HG02852 (cell line): ENCODE data around the gene TLX1.

Experiments used
- ATAC-seq: cut with Tn5 transposase; IDR thresholded peaks from one replicate; pipeline ENCODE4 v1.9.1; 2021; ENCODE audit warnings: mild to moderate bottlenecking, moderate library complexity; ENCODE audit not compliant: unreplicated experiment

The TLX1 gene

DNA sequence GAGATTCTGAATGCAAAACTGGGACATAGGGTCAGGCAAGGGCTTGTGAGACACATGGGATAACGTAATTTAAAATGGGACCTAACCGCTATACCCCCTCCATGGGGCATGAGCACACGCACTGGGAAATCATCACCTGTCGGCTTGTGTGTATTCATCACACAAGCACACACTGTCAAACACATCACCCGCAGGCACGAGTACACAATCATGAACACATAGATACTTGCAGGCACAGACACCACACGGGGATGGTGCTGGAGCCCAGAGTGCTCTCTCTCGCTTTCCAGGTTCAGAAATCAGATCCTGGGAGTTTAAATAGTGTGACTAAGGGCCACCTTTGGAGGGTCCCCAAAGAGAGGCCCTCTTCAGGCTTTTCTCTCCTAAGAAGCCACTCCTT, 19.6 kb upstream of the TLX1 start:
- ATAC-seq, result no peak

DNA sequence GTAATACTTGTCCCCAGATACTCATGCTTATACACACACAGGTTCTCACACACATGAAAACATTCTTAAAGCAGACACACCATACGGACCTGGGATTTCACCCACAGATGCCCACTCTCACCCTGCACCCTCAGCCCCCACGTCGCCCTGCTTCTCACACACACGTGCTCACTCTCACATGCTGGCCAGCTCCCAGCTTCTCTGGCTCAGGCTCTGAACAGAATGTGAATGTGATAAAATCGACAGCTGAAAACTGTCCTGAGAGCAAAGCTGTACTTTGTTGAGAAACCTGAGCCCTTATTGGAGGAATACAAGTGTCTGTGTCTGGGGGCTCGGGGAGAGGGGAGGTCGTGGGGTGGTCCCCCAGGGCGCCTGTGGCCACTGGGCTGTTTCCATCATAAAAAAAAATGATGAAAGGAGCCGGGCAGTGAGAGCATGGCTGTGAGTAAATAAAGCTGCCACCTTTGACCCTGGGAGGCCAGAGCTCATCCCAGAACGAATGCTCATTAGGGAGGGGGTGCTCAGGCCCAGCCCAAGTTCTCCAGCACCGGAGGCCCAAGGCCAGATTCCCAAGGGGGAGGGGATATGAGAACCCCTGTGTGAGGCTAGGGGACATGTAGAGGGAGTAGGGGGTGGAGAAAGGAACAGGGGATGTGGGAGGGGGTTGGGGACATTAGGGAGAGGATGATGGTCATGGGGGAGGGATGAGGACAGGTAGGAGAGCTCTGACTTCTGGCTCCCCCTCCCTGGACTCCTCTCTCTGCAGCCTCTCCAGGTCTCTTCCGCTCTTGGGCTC, 18.1 kb upstream of the TLX1 start:
- ATAC-seq, result no peak

- ATAC-seq, result no peak
Observed at GRCh38 chr10:101113890-101114403, 17.2 kb upstream of the TLX1 start.

- ATAC-seq, result no peak
Observed at GRCh38 chr10:101114646-101115045, 16.5 kb upstream of the TLX1 start.

DNA sequence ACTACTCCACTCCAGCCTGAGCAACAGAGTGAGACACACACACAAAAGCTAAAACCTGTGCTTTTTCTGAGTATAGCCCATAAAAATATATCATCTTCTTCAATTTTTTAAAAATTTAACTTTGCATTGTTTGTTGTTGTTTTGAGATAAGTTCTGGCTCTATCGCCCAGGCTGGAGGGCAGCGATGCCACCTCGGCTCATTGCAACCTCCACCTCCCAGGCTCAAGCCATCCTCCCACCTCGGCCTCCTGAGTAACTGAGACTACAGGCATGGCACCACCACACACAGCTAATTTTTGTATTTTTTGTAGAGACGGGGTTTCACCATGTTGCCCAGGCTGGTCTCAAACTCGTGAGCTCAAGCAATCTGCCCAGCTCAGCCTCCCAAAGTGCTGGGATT, 14.3 kb upstream of the TLX1 start:
- no peak for ATAC-seq

- ATAC-seq, result no peak
Observed at GRCh38 chr10:101118031-101118430, 13.1 kb upstream of the TLX1 start.

- ATAC-seq, result no peak
Observed at GRCh38 chr10:101120520-101120883, 10.6 kb upstream of the TLX1 start.

DNA sequence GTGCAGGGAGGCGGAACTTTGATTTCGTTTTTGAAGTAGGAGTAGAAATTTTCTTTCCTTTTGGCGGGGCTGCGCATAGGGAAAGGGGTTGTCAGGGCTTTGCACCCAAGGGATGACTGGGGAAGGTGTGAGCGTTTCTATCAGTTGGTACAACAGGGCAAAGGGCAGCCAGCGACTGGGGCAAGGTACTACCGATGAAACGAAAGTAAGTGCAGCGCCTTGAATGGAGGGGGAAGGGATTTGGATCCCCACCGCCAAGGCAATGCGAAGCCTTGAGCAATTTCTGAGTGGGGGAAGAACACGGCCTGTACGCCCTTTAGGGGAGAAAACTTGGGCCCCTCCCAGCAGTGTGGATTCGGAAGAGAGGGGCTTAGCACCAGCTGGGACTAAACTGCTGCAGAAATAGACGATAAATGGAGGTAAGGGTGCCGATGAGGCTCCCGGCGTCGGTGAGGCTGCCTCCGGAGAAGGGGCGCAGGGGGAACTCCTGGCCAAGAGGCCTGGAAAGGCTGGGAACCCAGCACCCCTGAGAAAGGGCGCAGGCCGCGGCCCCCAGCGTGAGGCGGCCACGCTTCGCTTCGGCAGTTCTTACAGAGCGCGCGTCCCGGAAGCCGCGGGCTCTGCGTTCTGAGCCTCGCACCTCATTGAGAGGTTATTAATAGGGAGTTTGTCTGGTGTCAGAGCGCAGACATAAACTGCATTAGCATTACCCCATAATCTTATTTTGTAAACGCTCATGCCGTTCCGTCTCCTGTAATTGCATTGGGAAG, 10.0 kb upstream of the TLX1 start:
- no peak for ATAC-seq

- no peak for ATAC-seq
Observed at GRCh38 chr10:101121654-101122031, 9.5 kb upstream of the TLX1 start.

GRCh38 chr10:101122270-101123084, 8.6 kb upstream of the TLX1 start:
- no peak for ATAC-seq

DNA sequence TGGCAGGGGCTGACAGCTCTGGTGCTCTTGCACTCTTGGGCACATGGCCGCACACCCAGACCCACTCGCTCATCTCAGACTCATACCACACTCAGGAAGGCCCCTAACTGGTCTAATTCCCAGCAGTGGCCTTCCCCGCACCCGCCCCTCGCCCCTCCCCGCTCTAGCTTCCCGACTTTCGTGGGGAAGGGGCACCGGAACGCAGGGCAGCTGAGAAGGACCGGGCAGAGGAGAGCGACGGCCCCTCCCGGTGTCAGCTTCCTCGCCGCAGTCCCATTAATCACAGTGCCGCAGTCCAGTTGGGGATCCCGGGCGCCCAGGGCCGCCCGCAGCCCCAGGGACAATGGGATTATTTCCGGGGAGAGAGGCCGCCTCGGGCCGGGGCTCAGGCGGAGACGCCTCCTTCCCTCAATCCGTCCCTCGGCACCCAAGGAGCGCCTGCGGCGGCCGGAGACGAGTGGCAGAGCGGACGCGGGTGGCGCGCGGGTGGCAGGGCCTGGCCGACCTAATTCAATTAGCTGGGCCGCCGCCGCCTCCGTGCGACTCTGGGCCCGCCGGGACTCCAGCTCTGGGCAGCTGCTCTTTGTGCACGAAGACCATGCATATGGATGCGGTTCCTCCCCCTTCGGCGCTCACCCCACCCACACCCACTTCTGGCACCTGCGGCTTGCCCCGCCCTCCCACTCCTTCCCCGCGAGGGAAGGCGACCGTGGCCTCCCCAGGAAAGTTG, 7.8 kb upstream of the TLX1 start:
- no peak for ATAC-seq

GRCh38 chr10:101123815-101124617, 7.1 kb upstream of the TLX1 start:
- no peak for ATAC-seq

- no peak for ATAC-seq
Observed at GRCh38 chr10:101124933-101125332, 6.2 kb upstream of the TLX1 start.

DNA sequence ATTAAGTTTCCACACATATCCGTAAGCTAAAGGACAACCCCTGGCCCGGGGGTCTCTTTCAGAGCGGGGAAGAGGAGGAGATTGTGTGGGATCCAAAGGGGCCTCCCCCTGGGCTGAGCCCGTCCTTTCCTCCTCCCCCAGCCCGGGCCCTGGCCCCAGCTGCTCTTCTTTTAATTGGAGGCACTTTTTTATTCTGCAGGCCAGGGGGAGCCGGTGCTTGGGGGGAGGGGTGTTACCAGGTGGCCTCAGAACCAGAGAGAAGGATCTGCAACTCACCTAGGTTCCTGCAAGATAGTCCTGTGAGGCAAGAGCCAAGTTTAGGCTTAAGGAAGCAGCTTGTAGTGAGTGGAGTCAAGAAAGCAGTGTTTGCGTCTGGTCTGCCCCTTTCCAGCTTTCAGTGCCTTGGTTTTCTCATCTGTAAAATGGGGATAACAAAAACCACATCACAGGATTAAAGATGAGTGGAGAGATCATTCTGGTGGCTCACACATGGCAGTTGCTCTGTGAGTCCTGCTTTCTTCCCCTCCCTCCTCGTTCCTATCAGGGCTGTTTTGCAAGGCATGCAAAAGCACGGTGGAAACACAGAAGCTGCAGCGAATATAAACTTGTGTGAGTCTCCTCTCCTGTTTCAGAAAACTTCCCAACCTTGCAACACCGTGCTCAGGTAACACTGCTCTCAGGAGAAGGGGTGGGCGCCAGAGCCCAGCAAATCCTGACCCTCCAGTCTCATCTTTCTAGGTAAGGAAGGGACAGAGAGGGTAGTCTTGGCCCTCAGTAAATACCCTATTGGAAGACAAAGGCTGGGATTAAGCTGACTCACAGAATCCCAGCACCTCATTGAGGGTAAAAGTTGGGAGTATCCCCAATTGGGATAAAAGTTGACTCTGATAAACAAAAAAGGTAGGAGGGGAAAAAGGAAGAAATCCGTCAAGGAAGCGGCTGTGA, 4.1 kb upstream of the TLX1 start:
- no peak for ATAC-seq

DNA sequence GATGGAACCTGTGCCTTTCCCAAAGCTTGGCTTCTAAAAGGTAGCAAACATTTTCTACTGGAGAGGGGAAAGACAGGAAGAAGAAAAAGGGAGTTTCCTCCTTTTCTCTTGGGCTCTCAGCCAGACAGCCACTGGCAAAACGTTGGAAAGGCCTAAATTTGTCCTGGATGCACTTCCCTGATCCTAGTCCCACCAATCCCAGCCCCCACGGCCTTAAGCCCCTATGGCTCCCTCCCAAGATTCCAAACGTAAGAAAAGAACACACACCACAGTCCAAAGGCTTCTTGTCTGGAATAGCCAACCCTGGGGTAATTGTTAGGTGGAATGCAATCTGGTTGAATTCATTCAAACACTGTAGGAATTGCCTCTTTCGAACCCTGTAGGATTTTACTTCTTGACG, 959 bp upstream of the TLX1 start:
- ATAC-seq, result no peak

DNA sequence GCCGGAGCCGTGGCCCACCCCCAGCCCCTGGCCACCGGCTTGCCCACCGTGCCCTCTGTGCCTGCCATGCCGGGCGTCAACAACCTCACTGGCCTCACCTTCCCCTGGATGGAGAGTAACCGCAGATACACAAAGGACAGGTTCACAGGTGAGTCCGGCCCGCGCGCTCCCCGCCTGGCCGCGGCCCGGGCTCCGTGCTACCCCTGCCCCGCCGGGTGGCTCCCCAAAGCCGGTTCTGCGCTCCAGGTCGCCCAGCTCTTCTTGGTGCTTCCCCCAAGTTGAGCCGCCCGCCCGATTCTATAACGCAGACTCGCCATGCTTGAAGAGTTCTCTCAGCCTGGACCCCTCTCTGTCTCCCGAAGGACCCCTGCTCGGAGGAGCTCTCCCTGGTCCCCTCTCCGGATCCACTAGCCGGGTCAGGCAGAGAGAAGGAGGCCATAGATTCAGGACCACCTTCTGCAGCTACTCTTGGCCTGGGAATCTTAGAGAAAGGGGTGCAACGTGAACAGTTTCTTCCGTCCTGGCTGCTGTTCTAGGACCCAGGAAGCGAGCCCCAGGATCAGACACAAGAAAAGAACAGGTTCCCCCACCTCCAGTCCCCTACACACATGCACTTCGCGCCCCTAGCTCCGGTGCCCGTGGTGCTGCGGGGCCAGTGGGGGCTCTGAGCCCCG, 999 bp downstream of the TLX1 start:
- ATAC-seq, result no peak

- no peak for ATAC-seq
Observed at GRCh38 chr10:101132636-101133473, 1.8 kb downstream of the TLX1 start.
